ENCODE data around the gene ATP13A4.

- TF ChIP-seq EZH2 (IDR thresholded peaks at IDR 0.05; ENCODE audit: borderline replicate concordance) = no peak
- TF ChIP-seq CTCF (IDR thresholded peaks at IDR 0.05; ENCODE audit: poor library complexity) = no peak
- no peak for TF ChIP-seq EZH2phosphoT487 (IDR thresholded peaks at IDR 0.05; ENCODE audit: low read depth, severe bottlenecking, unreplicated experiment)
Observed at GRCh38 chr3:193481436-193481835, 73.3 kb downstream of the ATP13A4 start.

Data from hepatocyte (in vitro differentiated cells).